ENCODE data around the gene PDIA5.

The PDIA5 gene

GRCh38 chr3:123116116-123116515 is 49.3 kb downstream of the PDIA5 start:
- TF ChIP-seq, protein P1, sequence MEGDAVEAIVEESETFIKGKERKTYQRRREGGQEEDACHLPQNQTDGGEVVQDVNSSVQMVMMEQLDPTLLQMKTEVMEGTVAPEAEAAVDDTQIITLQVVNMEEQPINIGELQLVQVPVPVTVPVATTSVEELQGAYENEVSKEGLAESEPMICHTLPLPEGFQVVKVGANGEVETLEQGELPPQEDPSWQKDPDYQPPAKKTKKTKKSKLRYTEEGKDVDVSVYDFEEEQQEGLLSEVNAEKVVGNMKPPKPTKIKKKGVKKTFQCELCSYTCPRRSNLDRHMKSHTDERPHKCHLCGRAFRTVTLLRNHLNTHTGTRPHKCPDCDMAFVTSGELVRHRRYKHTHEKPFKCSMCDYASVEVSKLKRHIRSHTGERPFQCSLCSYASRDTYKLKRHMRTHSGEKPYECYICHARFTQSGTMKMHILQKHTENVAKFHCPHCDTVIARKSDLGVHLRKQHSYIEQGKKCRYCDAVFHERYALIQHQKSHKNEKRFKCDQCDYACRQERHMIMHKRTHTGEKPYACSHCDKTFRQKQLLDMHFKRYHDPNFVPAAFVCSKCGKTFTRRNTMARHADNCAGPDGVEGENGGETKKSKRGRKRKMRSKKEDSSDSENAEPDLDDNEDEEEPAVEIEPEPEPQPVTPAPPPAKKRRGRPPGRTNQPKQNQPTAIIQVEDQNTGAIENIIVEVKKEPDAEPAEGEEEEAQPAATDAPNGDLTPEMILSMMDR (IDR thresholded peaks at IDR 0.05; ENCODE audit: low read depth, low read length, poor library complexity, severe bottlenecking), result no peak
- TF ChIP-seq EZH2phosphoT487 (IDR thresholded peaks at IDR 0.05; ENCODE audit: borderline replicate concordance, low read length), result no peak
- H3K36me3 ChIP-seq (ENCODE audit: control insufficient read depth, low read length), result no peaks in the 10 kb centered on the region

DNA sequence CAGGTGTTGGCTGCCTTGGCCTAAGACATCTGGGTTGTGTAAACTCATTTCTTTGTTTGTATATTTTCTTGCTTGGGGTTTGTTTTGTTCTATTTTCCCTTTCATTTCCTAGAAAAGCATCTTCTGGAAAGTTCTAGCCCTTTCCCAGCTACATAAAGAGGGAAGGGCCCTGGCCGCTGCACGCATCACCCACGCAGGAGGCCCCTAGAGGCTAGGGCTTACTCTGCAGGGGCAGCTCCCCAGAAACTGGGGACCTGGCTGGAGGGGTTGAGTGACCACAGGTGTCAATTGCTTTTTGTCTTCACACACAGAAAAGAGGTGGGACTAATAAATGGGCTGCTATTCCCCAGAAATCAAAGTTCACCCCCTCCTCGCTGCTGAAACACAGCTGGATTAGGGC is 52.6 kb downstream of the PDIA5 start:
- H3F3A ChIP-seq (ENCODE audit: control insufficient read depth, insufficient read depth), result no peaks in the 10 kb centered on the region

More at GRCh38 chr3:123116116-123116515, 49.3 kb downstream of the PDIA5 start:
- no peaks in the 10 kb centered on the region for H3K79me2 ChIP-seq (ENCODE audit: control insufficient read depth, low read length)
- no peaks in the 10 kb centered on the region for H4K20me1 ChIP-seq (ENCODE audit: control insufficient read depth, insufficient read depth, low read depth, low read length)
- H3F3A ChIP-seq (ENCODE audit: control insufficient read depth, insufficient read depth), result no peaks in the 10 kb centered on the region
- H3K4me2 ChIP-seq (ENCODE audit: low read length), result no peak overlapping the region
- H3K4me3 ChIP-seq (ENCODE audit: low read length), result no peak overlapping the region
- H3K9me2 ChIP-seq (replicated peaks; ENCODE audit: control insufficient read depth, low read length), result no peaks in the 10 kb centered on the region
- H3K27me3 ChIP-seq (ENCODE audit: control insufficient read depth, low read length), result peaks cover 2% of the 10 kb centered on the region; the same call in 1 of the 2 replicates
- peaks cover 8% of the 10 kb centered on the region for H3K4me1 ChIP-seq (ENCODE audit: control insufficient read depth, low read length)
- no peaks in the 10 kb centered on the region for H3K9me3 ChIP-seq (ENCODE audit: control insufficient read depth, insufficient read depth, low read length)
- no peak overlapping the region for H3K27ac ChIP-seq (ENCODE audit: low read depth, low read length)

DNA sequence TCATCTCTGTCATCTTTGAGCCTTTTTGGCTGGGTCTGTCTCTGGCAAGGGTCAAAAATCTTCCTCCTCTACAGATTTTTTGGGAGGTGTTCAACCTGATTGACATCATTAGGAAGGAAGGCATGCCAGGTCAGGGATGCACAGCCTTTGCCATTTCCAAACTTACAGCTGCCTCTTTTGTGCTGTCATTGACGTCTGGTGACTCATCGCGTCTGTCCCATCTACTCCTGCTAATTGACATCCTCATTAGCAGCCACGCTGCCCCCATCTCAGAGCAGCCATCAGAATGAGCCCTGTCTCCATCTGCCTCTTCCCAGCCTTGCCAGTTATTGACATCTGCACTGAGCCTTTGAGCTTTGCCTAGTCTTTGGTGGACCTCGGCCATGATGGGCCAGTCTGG is 53.0 kb downstream of the PDIA5 start:
- Histone ChIP-seq H3K27ac (ENCODE audit: low read depth, low read length) (no peak overlapping the region), H3K4me2 (ENCODE audit: low read length) (no peak overlapping the region), H4K20me1 (ENCODE audit: control insufficient read depth, insufficient read depth, low read depth, low read length) (no peaks in the 10 kb centered on the region), H3K79me2 (ENCODE audit: control insufficient read depth, low read length) (no peaks in the 10 kb centered on the region), H3K27me3 (ENCODE audit: control insufficient read depth, low read length) (no peaks in the 10 kb centered on the region), H3K9me3 (ENCODE audit: control insufficient read depth, insufficient read depth, low read length) (no peaks in the 10 kb centered on the region), H3K4me1 (ENCODE audit: control insufficient read depth, low read length) (no peaks in the 10 kb centered on the region), H3F3A (ENCODE audit: control insufficient read depth, insufficient read depth) (no peaks in the 10 kb centered on the region), H3K4me3 (ENCODE audit: low read length) (no peak overlapping the region), H3K9me2 (replicated peaks; ENCODE audit: control insufficient read depth, low read length) (no peaks in the 10 kb centered on the region), H3K36me3 (ENCODE audit: control insufficient read depth, low read length) (no peaks in the 10 kb centered on the region)
- no peak for TF ChIP-seq EZH2phosphoT487 (IDR thresholded peaks at IDR 0.05; ENCODE audit: borderline replicate concordance, low read length)
- TF ChIP-seq, protein P1 (IDR thresholded peaks at IDR 0.05; ENCODE audit: low read depth, low read length, poor library complexity, severe bottlenecking), result no peak

More for the DNA sequence above, 52.6 kb downstream of the PDIA5 start:
- no peaks in the 10 kb centered on the region for H3K27me3 ChIP-seq (ENCODE audit: control insufficient read depth, low read length)
- no peak overlapping the region for H3K4me2 ChIP-seq (ENCODE audit: low read length)
- no peaks in the 10 kb centered on the region for H3K9me3 ChIP-seq (ENCODE audit: control insufficient read depth, insufficient read depth, low read length)
- no peaks in the 10 kb centered on the region for H3K4me1 ChIP-seq (ENCODE audit: control insufficient read depth, low read length)
- no peaks in the 10 kb centered on the region for H3K9me2 ChIP-seq (replicated peaks; ENCODE audit: control insufficient read depth, low read length)
- no peaks in the 10 kb centered on the region for H3K36me3 ChIP-seq (ENCODE audit: control insufficient read depth, low read length)
- no peaks in the 10 kb centered on the region for H4K20me1 ChIP-seq (ENCODE audit: control insufficient read depth, insufficient read depth, low read depth, low read length)
- TF ChIP-seq EZH2phosphoT487 (IDR thresholded peaks at IDR 0.05; ENCODE audit: borderline replicate concordance, low read length), result no peak
- TF ChIP-seq, protein P1 (IDR thresholded peaks at IDR 0.05; ENCODE audit: low read depth, low read length, poor library complexity, severe bottlenecking), result no peak
- no peaks in the 10 kb centered on the region for H3K79me2 ChIP-seq (ENCODE audit: control insufficient read depth, low read length)
- no peak overlapping the region for H3K27ac ChIP-seq (ENCODE audit: low read depth, low read length)
- no peak overlapping the region for H3K4me3 ChIP-seq (ENCODE audit: low read length)
